HL-60 (cell line): ENCODE data around the gene PSMC4.

Experiments
- DNase-seq, 2 experiments: peaks; one replicate each; pipeline ENCODE4 v3.0.0-alpha.2; 2010 to 2020; ENCODE audit warnings: low read depth in 1 of 2, low spot score in 1 of 2
- H3K27ac ChIP-seq: fragments of 250-450 bp; sonication (Bioruptor Pico); replicated peaks from 2 replicates; pipeline ENCODE4 v1.5.1; 2020; ENCODE audit warnings: mild to moderate bottlenecking, moderate library complexity
- H3K27me3 ChIP-seq: fragments of 250-450 bp; sonication (Bioruptor Pico); 2 replicates; pipeline ENCODE4 v1.5.1; 2021; ENCODE audit warnings: mild to moderate bottlenecking, moderate library complexity; ENCODE audit not compliant: insufficient read depth, poor library complexity, severe bottlenecking
- H3K4me3 ChIP-seq: replicated peaks from 2 replicates; pipeline ENCODE4 v1.5.1; 2011; ENCODE audit warnings: mild to moderate bottlenecking, control low read depth, low read length; ENCODE audit not compliant: insufficient read depth
- GABPA ChIP-seq: IDR thresholded peaks from 2 replicates; pipeline ENCODE4 v1.6.1; 2012; ENCODE audit warnings: low read depth
- POLR2AphosphoS5 ChIP-seq: IDR thresholded peaks from 2 replicates; pipeline ENCODE4 v1.6.1; 2012; ENCODE audit warnings: low read depth
- SPI1 ChIP-seq: IDR thresholded peaks from 2 replicates; pipeline ENCODE4 v1.6.1; 2012; ENCODE audit warnings: low read depth, mild to moderate bottlenecking, borderline replicate concordance
- TF ChIP-seq, protein P1 (sequence below): IDR thresholded peaks from one replicate; pipeline ENCODE4 v1.5.1; 2011; ENCODE audit warnings: low read length, control low read depth, inconsistent platforms; ENCODE audit not compliant: insufficient read depth
- TF ChIP-seq, protein P2 (sequence below): IDR thresholded peaks from 2 replicates; pipeline ENCODE4 v1.6.1; 2012; ENCODE audit warnings: low read depth; ENCODE audit not compliant: insufficient replicate concordance

Gene PSMC4

DNA sequence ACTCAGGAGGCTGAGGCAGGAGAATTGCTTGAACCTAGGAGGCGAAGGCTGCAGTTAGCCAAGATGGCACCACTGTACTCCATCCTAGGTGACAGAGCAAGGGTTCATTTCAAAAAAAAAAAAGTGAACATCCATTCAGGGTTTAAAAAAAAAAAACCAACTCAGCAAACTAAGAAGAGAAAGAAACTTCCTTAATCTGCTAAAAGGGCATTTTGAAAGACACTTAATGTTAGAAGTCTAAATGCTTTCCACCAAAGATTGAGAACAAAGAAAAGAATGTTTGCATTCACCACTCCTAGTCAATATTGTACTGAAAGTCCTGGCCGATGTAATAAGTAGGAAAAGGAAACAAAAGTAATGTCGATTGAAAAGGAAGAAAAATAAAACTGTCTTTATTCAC lies 7.1 kb upstream of the PSMC4 start:
- Histone ChIP-seq H3K27me3 (no peaks in the 10 kb centered on the region), H3K27ac (no peak overlapping the region), H3K4me3 (no peak overlapping the region)
- no peak for TF ChIP-seq POLR2AphosphoS5
- TF ChIP-seq, protein P1, sequence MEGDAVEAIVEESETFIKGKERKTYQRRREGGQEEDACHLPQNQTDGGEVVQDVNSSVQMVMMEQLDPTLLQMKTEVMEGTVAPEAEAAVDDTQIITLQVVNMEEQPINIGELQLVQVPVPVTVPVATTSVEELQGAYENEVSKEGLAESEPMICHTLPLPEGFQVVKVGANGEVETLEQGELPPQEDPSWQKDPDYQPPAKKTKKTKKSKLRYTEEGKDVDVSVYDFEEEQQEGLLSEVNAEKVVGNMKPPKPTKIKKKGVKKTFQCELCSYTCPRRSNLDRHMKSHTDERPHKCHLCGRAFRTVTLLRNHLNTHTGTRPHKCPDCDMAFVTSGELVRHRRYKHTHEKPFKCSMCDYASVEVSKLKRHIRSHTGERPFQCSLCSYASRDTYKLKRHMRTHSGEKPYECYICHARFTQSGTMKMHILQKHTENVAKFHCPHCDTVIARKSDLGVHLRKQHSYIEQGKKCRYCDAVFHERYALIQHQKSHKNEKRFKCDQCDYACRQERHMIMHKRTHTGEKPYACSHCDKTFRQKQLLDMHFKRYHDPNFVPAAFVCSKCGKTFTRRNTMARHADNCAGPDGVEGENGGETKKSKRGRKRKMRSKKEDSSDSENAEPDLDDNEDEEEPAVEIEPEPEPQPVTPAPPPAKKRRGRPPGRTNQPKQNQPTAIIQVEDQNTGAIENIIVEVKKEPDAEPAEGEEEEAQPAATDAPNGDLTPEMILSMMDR, result no peak
- no peak for TF ChIP-seq SPI1
- no peak for TF ChIP-seq GABPA
- TF ChIP-seq, protein P2, sequence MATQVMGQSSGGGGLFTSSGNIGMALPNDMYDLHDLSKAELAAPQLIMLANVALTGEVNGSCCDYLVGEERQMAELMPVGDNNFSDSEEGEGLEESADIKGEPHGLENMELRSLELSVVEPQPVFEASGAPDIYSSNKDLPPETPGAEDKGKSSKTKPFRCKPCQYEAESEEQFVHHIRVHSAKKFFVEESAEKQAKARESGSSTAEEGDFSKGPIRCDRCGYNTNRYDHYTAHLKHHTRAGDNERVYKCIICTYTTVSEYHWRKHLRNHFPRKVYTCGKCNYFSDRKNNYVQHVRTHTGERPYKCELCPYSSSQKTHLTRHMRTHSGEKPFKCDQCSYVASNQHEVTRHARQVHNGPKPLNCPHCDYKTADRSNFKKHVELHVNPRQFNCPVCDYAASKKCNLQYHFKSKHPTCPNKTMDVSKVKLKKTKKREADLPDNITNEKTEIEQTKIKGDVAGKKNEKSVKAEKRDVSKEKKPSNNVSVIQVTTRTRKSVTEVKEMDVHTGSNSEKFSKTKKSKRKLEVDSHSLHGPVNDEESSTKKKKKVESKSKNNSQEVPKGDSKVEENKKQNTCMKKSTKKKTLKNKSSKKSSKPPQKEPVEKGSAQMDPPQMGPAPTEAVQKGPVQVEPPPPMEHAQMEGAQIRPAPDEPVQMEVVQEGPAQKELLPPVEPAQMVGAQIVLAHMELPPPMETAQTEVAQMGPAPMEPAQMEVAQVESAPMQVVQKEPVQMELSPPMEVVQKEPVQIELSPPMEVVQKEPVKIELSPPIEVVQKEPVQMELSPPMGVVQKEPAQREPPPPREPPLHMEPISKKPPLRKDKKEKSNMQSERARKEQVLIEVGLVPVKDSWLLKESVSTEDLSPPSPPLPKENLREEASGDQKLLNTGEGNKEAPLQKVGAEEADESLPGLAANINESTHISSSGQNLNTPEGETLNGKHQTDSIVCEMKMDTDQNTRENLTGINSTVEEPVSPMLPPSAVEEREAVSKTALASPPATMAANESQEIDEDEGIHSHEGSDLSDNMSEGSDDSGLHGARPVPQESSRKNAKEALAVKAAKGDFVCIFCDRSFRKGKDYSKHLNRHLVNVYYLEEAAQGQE, result no peak
- no peak for DNase-seq

DNA sequence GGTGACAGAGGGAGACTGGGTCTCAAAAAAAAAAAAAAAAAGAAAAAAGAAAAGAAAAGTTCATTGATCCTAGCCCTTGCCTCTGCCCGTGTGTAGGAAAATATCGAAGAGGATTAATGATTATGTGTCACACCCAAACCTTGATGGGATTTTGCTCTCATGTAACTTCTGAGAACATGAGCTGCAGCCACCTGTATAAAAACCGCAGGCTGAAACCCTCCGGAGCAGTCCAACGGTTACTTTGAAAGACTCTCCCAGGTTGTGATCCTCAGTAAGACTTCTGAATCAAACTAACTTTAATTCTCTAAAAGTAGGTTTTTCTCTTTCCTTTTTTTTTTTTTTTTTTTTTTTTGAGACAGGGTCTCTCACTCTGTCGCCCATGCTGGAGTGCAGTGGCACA lies 4.3 kb upstream of the PSMC4 start:
- TF ChIP-seq, protein P2, result no peak
- no peak for TF ChIP-seq POLR2AphosphoS5
- TF ChIP-seq, protein P1, result no peak
- TF ChIP-seq GABPA, result no peak
- no peak for TF ChIP-seq SPI1
- H3K27me3 ChIP-seq, result no peaks in the 10 kb centered on the region
- H3K4me3 ChIP-seq, result no peak overlapping the region
- H3K27ac ChIP-seq, result no peak overlapping the region
- no peak for DNase-seq

DNA sequence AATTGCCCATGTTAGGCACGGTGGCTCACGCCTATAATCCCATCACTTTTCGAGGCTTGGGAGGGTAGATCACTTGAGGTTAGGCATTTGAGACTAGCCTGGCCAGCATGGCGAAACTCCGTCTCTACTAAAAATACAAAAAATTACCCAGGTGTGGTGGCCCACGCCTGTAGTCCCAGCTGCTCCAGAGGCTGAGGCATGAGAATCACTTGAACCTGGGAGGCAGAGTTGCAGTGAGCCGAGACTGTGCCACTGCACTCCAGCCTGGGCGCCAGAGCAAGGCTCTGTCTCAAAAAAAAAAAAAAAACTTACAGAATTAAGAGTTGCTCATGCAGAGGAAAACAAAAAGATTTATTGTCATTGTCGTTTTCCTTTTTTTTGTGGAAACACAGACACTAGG lies 3.4 kb upstream of the PSMC4 start:
- no peak for DNase-seq
- TF ChIP-seq SPI1 (no peak), GABPA (no peak), POLR2AphosphoS5 (no peak)
- TF ChIP-seq, protein P1, result no peak
- TF ChIP-seq, protein P2, result no peak
- Histone ChIP-seq H3K27me3 (no peaks in the 10 kb centered on the region), H3K4me3 (no peak overlapping the region), H3K27ac (no peak overlapping the region)
